Nephron progenitor cell (in vitro differentiated cells): ENCODE results near the gene RASSF5.
A peak's percentile ranks its signal among the peaks of the same experiment; 100 is the strongest.

ENCODE experiments used
- DNase-seq: peaks from one replicate; pipeline ENCODE4 v3.0.0; 2021
- H3K27ac Mint-ChIP-seq: 2 replicates; pipeline ENCODE4 v1.8.0; 2021; ENCODE audit warnings: mild to moderate bottlenecking, moderate library complexity, mixed read lengths
- H3K27me3 Mint-ChIP-seq: 2 replicates; pipeline ENCODE4 v1.8.0; 2021; ENCODE audit warnings: mild to moderate bottlenecking, low read depth, mixed read lengths; ENCODE audit not compliant: poor library complexity
- H3K36me3 Mint-ChIP-seq: 2 replicates; pipeline ENCODE4 v1.8.0; 2021; ENCODE audit warnings: low read depth, mixed read lengths
- H3K4me1 Mint-ChIP-seq: 2 replicates; pipeline ENCODE4 v1.8.0; 2021; ENCODE audit warnings: mixed read lengths
- H3K4me3 Mint-ChIP-seq: 2 replicates; pipeline ENCODE4 v1.8.0; 2021; ENCODE audit warnings: mild to moderate bottlenecking, moderate library complexity, mixed read lengths
- H3K9me3 Mint-ChIP-seq: 2 replicates; pipeline ENCODE4 v1.8.0; 2021; ENCODE audit warnings: mild to moderate bottlenecking, moderate library complexity, mixed read lengths
- CTCF ChIP-seq: fragments of 200-600 bp; sonication (generic); IDR thresholded peaks from 2 replicates; pipeline ENCODE4 v1.5.0; 2021; ENCODE audit warnings: antibody characterized with exemption

Gene RASSF5

DNA sequence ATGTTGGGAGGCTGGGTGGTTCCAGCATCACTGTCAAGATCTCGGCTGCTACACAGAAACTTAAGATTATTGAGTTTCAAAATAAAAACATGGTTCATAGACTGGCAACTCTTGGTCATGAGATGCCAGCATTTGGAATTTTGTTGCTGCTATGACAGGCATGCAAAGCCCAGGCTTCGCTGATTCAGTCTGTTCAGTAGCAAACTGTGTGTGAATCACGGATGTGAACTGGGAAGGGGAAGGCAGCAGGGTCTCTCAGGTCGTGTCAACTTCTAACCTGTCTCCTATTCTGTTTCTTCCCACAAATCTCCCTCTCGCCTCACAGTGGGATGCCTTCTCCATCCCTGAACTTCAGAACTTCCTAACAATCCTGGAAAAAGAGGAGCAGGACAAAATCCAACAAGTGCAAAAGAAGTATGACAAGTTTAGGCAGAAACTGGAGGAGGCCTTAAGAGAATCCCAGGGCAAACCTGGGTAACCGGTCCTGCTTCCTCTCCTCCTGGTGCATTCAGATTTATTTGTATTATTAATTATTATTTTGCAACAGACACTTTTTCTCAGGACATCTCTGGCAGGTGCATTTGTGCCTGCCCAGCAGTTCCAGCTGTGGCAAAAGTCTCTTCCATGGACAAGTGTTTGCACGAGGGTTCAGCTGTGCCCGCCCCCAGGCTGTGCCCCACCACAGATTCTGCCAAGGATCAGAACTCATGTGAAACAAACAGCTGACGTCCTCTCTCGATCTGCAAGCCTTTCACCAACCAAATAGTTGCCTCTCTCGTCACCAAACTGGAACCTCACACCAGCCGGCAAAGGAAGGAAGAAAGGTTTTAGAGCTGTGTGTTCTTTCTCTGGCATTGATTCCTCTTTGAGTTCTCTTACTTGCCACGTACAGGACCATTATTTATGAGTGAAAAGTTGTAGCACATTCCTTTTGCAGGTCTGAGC is 79.4 kb downstream of the RASSF5 start:
- no peaks in the 10 kb centered on the region for H3K9me3 Mint-ChIP-seq
- H3K36me3 Mint-ChIP-seq: peaks cover 20% of the 10 kb centered on the region
- H3K27ac Mint-ChIP-seq: peak overlapping the region; percentile 95
- peaks cover 30% of the 10 kb centered on the region for H3K4me1 Mint-ChIP-seq
- H3K4me3 Mint-ChIP-seq: no peak overlapping the region
- no peak for DNase-seq
- H3K27me3 Mint-ChIP-seq: peaks cover 3% of the 10 kb centered on the region
- TF ChIP-seq CTCF: no peak

- TF ChIP-seq CTCF: no peak
- no peak for DNase-seq
- H3K27me3 Mint-ChIP-seq: peaks cover 3% of the 10 kb centered on the region
- peaks cover 30% of the 10 kb centered on the region for H3K4me1 Mint-ChIP-seq
- peaks cover 30% of the 10 kb centered on the region for H3K36me3 Mint-ChIP-seq
- no peak overlapping the region for H3K4me3 Mint-ChIP-seq
- peak overlapping the region; percentile 95 for H3K27ac Mint-ChIP-seq
- no peaks in the 10 kb centered on the region for H3K9me3 Mint-ChIP-seq
Measured at GRCh38 chr1:206587904-206588303, 80.6 kb downstream of the RASSF5 start.

DNA sequence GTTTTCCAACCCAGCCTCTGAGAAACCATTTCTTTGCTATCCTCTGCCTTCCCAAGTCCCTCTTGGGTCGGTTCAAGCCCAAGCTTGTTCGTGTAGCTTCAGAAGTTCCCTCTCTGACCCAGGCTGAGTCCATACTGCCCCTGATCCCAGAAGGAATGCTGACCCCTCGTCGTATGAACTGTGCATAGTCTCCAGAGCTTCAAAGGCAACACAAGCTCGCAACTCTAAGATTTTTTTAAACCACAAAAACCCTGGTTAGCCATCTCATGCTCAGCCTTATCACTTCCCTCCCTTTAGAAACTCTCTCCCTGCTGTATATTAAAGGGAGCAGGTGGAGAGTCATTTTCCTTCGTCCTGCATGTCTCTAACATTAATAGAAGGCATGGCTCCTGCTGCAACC is 81.2 kb downstream of the RASSF5 start:
- Mint-ChIP-seq H3K4me1 (peaks cover 28% of the 10 kb centered on the region), H3K27ac (peak overlapping the region; percentile 95), H3K9me3 (no peaks in the 10 kb centered on the region), H3K4me3 (no peak overlapping the region), H3K27me3 (peaks cover 2% of the 10 kb centered on the region), H3K36me3 (peaks cover 34% of the 10 kb centered on the region)
- no peak for TF ChIP-seq CTCF
- DNase-seq: no peak

GRCh38 chr1:206589206-206589605 is 81.9 kb downstream of the RASSF5 start:
- peaks cover 39% of the 10 kb centered on the region for H3K36me3 Mint-ChIP-seq
- TF ChIP-seq CTCF: no peak
- H3K27ac Mint-ChIP-seq: no peak overlapping the region
- H3K27me3 Mint-ChIP-seq: no peaks in the 10 kb centered on the region
- no peak overlapping the region for H3K4me3 Mint-ChIP-seq
- H3K4me1 Mint-ChIP-seq: peaks cover 25% of the 10 kb centered on the region
- DNase-seq: no peak
- H3K9me3 Mint-ChIP-seq: no peaks in the 10 kb centered on the region

DNA sequence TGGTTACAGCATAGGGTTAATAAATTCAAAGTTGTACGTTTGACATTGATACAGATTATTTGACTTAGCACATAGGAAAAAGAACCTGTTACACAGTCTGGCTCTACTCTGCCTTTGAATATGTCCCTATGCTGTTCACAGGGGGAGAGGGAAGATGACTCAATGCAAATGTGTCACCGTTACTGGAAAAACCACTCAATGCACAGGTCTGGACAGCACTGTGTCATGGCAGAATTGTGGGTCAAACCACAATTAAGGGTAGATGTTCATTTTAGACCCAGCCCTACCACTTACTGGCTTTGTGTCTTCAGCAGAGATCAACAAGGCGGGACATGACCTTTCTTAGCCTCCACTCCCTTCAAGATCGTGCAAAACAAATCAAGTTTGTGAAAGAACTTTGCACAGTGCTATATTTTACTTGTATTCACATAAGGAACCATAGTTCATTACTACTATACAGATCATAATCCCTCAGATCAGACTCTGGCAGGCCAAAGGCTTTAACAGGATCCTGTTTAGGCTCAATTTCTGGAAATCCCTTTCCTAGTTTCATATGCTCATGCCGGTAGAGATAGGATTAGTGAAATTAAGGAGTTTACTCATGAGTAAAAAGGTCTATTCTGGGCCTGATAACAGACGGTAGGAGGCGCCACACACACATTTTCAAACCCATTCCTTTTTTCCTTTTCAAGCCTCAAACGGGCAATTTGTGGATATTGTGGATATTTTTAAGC is 82.9 kb downstream of the RASSF5 start:
- TF ChIP-seq CTCF: no peak
- Mint-ChIP-seq H3K36me3 (peaks cover 43% of the 10 kb centered on the region), H3K9me3 (no peaks in the 10 kb centered on the region), H3K4me3 (no peak overlapping the region), H3K27me3 (no peaks in the 10 kb centered on the region), H3K4me1 (peaks cover 25% of the 10 kb centered on the region), H3K27ac (no peak overlapping the region)
- no peak for DNase-seq
